Left cardiac atrium (tissue), 4 donors: ENCODE measurements around the gene SPATA46. TPM values are rescaled to one million over a fixed set of nuclear protein-coding genes. Genes with fewer than 3 reads are reported as not detected.
"Not testable (repeated sequence)": the region's sequence is repeated elsewhere in the genome, so short reads cannot be mapped to it uniquely, and the experiment has no call there.

ENCODE experiments used
- ATAC-seq, 2 donors: fragments of 200-7000 bp; cut with Tn5 transposase; one replicate each; pipeline ENCODE4 v1.9.1; 2020; ENCODE audit warnings: mild to moderate bottlenecking in 2 of 2, moderate library complexity in 2 of 2
- DNase-seq: peaks from one replicate; pipeline ENCODE4 v3.0.0-alpha.2; 2020
- intact Hi-C, 2 donors: fragments of 100-400 bp; cut with DNase I; formaldehyde crosslinking; loops; one replicate each; pipeline versions ENCODE4 v1.14.1 to v1.15.1; 2022 to 2023
- long read RNA-seq: library from polyadenylated mRNA; unstranded; transcript quantifications from one replicate; pipeline ENCODE4 v2.0.0, GENCODE V29; 2021
- total RNA-seq, 2 donors: library from RNA; stranded (reverse); fragmentation: NEBNext Ultra II Directional; extraction: Animal tissue kit (Norgen Biotek cat#: 25700); gene quantifications; one replicate each; pipeline ENCODE4 v1.2.1, GENCODE V29; 2021
- donor health status: DM: no; HTN: yes; CAD: no.
- donor health status: DM: no; HTN: yes; CAD: no; lungs with severe emphysema.
- donor health status: DM: yes; HTN: yes; CAD: no.
- donor health status: Dilated cardiomyopathy.

The SPATA46 gene
- not detected for total RNA-seq
- long read RNA-seq: 0 reads

GRCh38 chr1:162376691-162377090 is at the start of gene SPATA46:
Gene SPATA46 (minus strand): TSS chr1:162376854. CDS start chr1:162376790, 64 bp downstream.
- no peak for ATAC-seq
- intact Hi-C loops: no loop called here
- DNase-seq: no peak

GRCh38 chr1:162422662-162423375 is 46.2 kb upstream of the SPATA46 start:
- ATAC-seq: peak in 1 of 2 donors; percentile 56
- intact Hi-C loops: no loop called here
- peak; percentile 14 for DNase-seq

GRCh38 chr1:162421258-162422164 is 44.9 kb upstream of the SPATA46 start:
- no peak for DNase-seq
- ATAC-seq: no peak
- intact Hi-C loops: no loop called here

GRCh38 chr1:162420120-162420519 is 43.5 kb upstream of the SPATA46 start:
- ATAC-seq: no peak
- DNase-seq: no peak
- intact Hi-C loops: no loop called here

GRCh38 chr1:162419450-162419931 is 42.8 kb upstream of the SPATA46 start:
- intact Hi-C loops, ATAC-seq, DNase-seq: not testable (repeated sequence)

GRCh38 chr1:162418584-162418983 is 41.9 kb upstream of the SPATA46 start:
- intact Hi-C loops, ATAC-seq: not testable (repeated sequence)

GRCh38 chr1:162417650-162418049 is 41.0 kb upstream of the SPATA46 start:
- DNase-seq (no peak), ATAC-seq (no peak)
- intact Hi-C loops: no loop called here

More at GRCh38 chr1:162418584-162418983, 41.9 kb upstream of the SPATA46 start:
- DNase-seq: not testable (repeated sequence)

GRCh38 chr1:162416909-162417308 is 40.3 kb upstream of the SPATA46 start:
- intact Hi-C loops: no loop called here

GRCh38 chr1:162416215-162416614 is 39.6 kb upstream of the SPATA46 start:
- DNase-seq (no peak), ATAC-seq (no peak)
- intact Hi-C loops: no loop called here

More at GRCh38 chr1:162416909-162417308, 40.3 kb upstream of the SPATA46 start:
- ATAC-seq (no peak), DNase-seq (no peak)

- no peak for ATAC-seq
- no peak for DNase-seq
- intact Hi-C loops: no loop called here
Measured at GRCh38 chr1:162412002-162412401, 35.3 kb upstream of the SPATA46 start, which contains the start of gene SH2D1B. Gene SH2D1B (minus strand): TSS chr1:162412136. CDS start chr1:162412016, 120 bp downstream.

GRCh38 chr1:162407539-162407938 is 30.9 kb upstream of the SPATA46 start:
- intact Hi-C loops: no loop called here
- DNase-seq (no peak), ATAC-seq (no peak)

GRCh38 chr1:162406811-162407210 is 30.2 kb upstream of the SPATA46 start:
- DNase-seq (no peak), ATAC-seq (no peak)
- intact Hi-C loops: no loop called here

GRCh38 chr1:162405800-162406199 is 29.1 kb upstream of the SPATA46 start:
- ATAC-seq: no peak
- intact Hi-C loops: no loop called here

GRCh38 chr1:162404550-162405160 is 28.0 kb upstream of the SPATA46 start:
- no peak for DNase-seq
- intact Hi-C loops: no loop called here
- peak in 1 of 2 donors; percentile 83 for ATAC-seq

More at GRCh38 chr1:162405800-162406199, 29.1 kb upstream of the SPATA46 start:
- no peak for DNase-seq

GRCh38 chr1:162400790-162401355 is 24.2 kb upstream of the SPATA46 start:
- intact Hi-C loops: no loop called here
- DNase-seq (no peak), ATAC-seq (no peak)

- DNase-seq (no peak), ATAC-seq (no peak)
- intact Hi-C loops: no loop called here
Measured at GRCh38 chr1:162398999-162399580, 22.4 kb upstream of the SPATA46 start.

GRCh38 chr1:162397943-162398560 is 21.4 kb upstream of the SPATA46 start:
- intact Hi-C loops: no loop called here
- ATAC-seq: peak; percentile 27 to 65
- DNase-seq: no peak

- no peak for DNase-seq
- intact Hi-C loops: no loop called here
- ATAC-seq: peak; percentile 57 to 70
Measured at GRCh38 chr1:162397039-162397448, 20.4 kb upstream of the SPATA46 start.
